Ascending aorta (tissue), 2 donors: ENCODE measurements around the gene SLC2A10. TPM values are rescaled to one million over a fixed set of nuclear protein-coding genes. Genes with fewer than 3 reads are reported as not detected.

Experiments
- DNase-seq, 2 donors: peaks; one replicate each; pipeline ENCODE4 v3.0.0-alpha.2; 2019; ENCODE audit warnings: low spot score in 2 of 2
- H3K27ac ChIP-seq, 2 donors: fragments of 200-600 bp; sonication (generic); one replicate each; pipeline ENCODE4 v1.5.1; 2016 to 2017; ENCODE audit warnings: mild to moderate bottlenecking in 1 of 2
- H3K27me3 ChIP-seq: fragments of 200-600 bp; sonication (generic); one replicate; pipeline ENCODE4 v1.5.1; 2017
- H3K36me3 ChIP-seq, 2 donors: fragments of 200-600 bp; sonication (generic); one replicate each; pipeline ENCODE4 v1.5.1; 2016
- H3K4me1 ChIP-seq, 2 donors: fragments of 200-600 bp; sonication (generic); one replicate each; pipeline ENCODE4 v1.5.1; 2016 to 2017; ENCODE audit warnings: mild to moderate bottlenecking in 1 of 2
- H3K4me3 ChIP-seq, 2 donors: fragments of 200-600 bp; sonication (generic); one replicate each; pipeline ENCODE4 v1.5.1; 2016 to 2017; ENCODE audit warnings: mild to moderate bottlenecking in 1 of 2
- H3K9me3 ChIP-seq, 2 donors: fragments of 200-600 bp; sonication (generic); one replicate each; pipeline ENCODE4 v1.5.1; 2016
- intact Hi-C: fragments of 100-400 bp; cut with DNase I; formaldehyde crosslinking; loops from one replicate; pipeline ENCODE4 v1.15.1; 2023
- total RNA-seq: library from RNA; depleted of rRNA; stranded (reverse); fragments of >200 nt; gene quantifications from one replicate; pipeline ENCODE4 v1.1.0, GENCODE V29; 2016
- TF ChIP-seq, protein P1 (sequence below), 3 experiments: fragments of 200-600 bp in 2 of 3; fragments of 450-650 bp in 1 of 3; sonication (generic) in 2 of 3; IDR thresholded peaks; one replicate each; pipeline ENCODE4 v1.5.1; 2016 to 2019; ENCODE audit warnings: antibody characterized with exemption in 3 of 3, mild to moderate bottlenecking in 1 of 3, moderate library complexity in 1 of 3

The SLC2A10 gene
- total RNA-seq, 1 donor from 2014 or later, result 13.1 TPM

- TF ChIP-seq, protein P1, sequence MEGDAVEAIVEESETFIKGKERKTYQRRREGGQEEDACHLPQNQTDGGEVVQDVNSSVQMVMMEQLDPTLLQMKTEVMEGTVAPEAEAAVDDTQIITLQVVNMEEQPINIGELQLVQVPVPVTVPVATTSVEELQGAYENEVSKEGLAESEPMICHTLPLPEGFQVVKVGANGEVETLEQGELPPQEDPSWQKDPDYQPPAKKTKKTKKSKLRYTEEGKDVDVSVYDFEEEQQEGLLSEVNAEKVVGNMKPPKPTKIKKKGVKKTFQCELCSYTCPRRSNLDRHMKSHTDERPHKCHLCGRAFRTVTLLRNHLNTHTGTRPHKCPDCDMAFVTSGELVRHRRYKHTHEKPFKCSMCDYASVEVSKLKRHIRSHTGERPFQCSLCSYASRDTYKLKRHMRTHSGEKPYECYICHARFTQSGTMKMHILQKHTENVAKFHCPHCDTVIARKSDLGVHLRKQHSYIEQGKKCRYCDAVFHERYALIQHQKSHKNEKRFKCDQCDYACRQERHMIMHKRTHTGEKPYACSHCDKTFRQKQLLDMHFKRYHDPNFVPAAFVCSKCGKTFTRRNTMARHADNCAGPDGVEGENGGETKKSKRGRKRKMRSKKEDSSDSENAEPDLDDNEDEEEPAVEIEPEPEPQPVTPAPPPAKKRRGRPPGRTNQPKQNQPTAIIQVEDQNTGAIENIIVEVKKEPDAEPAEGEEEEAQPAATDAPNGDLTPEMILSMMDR (IDR thresholded peaks at IDR 0.05), result no peak
- no peaks in the 10 kb centered on the region for H3K9me3 ChIP-seq
- H3K27me3 ChIP-seq, result no peaks in the 10 kb centered on the region
- intact Hi-C loops, result loop anchor here (10.0 kb wide), 1 partner anchor 629 kb away; no protein-coding TSS in a partner anchor
- DNase-seq, result no peak
- no peaks in the 10 kb centered on the region for H3K4me1 ChIP-seq
- no peak overlapping the region for H3K4me3 ChIP-seq
- H3K27ac ChIP-seq, result no peak overlapping the region
- no peaks in the 10 kb centered on the region for H3K36me3 ChIP-seq
Observed at GRCh38 chr20:46755483-46756413, 46.3 kb downstream of the SLC2A10 start.

DNA sequence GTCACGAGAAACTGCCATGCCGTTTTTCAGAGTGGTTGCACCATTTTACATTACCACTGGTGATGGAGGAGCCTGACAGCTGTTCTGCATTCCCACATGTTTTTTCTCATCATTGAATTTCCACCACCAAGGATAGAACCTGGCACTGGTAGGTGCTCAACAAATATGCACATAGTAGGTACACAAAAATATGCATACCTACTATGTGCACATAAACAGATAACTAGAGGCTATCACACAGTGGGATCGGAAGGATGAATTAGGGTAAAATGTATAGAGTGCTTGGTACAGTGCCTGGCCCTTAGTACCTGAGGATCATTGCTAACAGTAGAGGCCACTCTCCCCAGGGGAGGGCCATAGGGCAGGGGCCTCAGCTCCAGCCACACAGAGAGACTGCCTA is 47.0 kb downstream of the SLC2A10 start:
- no peak overlapping the region for H3K4me3 ChIP-seq

GRCh38 chr20:46757135-46757534 is 47.7 kb downstream of the SLC2A10 start:
- Histone ChIP-seq H3K27me3 (no peaks in the 10 kb centered on the region), H3K27ac (no peak overlapping the region), H3K36me3 (no peaks in the 10 kb centered on the region), H3K4me3 (no peak overlapping the region), H3K4me1 (no peaks in the 10 kb centered on the region), H3K9me3 (no peaks in the 10 kb centered on the region)
- intact Hi-C loops, result loop anchor here (10.0 kb wide), 1 partner anchor 628 kb away; no protein-coding TSS in a partner anchor
- TF ChIP-seq, protein P1 (IDR thresholded peaks at IDR 0.05), result no peak
- DNase-seq, result no peak

More for the DNA sequence above, 47.0 kb downstream of the SLC2A10 start:
- DNase-seq, result no peak
- intact Hi-C loops, result loop anchor here (10.0 kb wide), 1 partner anchor 628 kb away; no protein-coding TSS in a partner anchor
- TF ChIP-seq, protein P1 (IDR thresholded peaks at IDR 0.05), result no peak
- Histone ChIP-seq H3K9me3 (no peaks in the 10 kb centered on the region), H3K27ac (no peak overlapping the region), H3K4me1 (no peaks in the 10 kb centered on the region), H3K36me3 (no peaks in the 10 kb centered on the region), H3K27me3 (no peaks in the 10 kb centered on the region)

- no peak overlapping the region for H3K27ac ChIP-seq
- no peak for DNase-seq
- intact Hi-C loops, result loop anchor here (2.0 to 10.0 kb wide), 2 partner anchors 393 to 627 kb away; no protein-coding TSS in a partner anchor
Observed at GRCh38 chr20:46757754-46758678, 48.6 kb downstream of the SLC2A10 start.

More at GRCh38 chr20:46757754-46758678, 48.6 kb downstream of the SLC2A10 start:
- no peaks in the 10 kb centered on the region for H3K4me1 ChIP-seq
- no peaks in the 10 kb centered on the region for H3K9me3 ChIP-seq
- H3K27me3 ChIP-seq, result no peaks in the 10 kb centered on the region
- no peaks in the 10 kb centered on the region for H3K36me3 ChIP-seq
- TF ChIP-seq, protein P1 (IDR thresholded peaks at IDR 0.05), result peak; percentile 81 to 93 (median 91)
- H3K4me3 ChIP-seq, result no peak overlapping the region
